Measurements from ENCODE around the gene IRAK3.

DNA sequence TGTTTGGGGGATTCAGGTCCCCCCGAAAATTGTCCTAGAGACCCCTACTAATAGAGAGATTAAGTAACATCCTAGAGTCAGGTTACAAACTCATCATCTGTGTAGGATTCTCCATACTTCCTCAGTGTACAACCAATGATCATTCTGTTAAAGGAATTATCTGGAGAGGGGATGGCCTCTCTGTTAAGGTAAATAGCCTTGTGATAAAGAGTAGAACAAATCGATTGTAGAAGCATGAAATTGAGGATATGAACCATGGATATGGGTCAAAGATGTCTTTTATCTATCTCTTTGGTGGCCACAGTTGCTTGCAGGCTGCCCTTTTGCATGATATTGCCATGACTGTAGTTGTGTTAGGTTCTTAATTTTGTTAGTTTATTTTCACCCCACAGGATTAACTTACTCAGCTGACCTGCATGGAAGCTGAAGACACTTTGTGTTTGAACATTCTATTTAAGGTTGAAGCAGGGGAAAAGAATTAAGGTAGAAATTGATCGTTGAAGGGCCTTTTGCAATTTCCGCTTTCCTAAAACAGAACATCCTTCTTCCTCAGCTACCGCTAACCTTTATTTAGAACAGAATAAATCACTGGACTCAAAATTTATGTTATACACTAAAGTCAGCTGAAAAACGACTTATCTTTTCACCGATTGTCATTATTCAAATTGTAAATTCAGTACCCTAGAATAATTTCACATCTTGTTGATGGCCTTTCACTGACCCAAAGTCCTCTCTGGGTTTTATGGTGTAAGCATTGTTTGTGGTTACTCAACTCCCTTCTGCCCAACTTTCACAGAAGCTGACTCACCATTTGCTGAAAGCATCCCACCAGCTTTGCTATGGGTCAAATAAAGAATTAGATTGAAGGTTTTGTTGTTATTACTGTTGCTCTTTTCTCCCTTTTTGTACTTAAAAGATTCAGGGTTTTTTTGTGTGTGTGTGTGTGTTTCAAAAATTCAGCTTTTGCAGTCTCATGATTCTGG, 52.3 kb downstream of the IRAK3 start:
- TF ChIP-seq, protein P1, sequence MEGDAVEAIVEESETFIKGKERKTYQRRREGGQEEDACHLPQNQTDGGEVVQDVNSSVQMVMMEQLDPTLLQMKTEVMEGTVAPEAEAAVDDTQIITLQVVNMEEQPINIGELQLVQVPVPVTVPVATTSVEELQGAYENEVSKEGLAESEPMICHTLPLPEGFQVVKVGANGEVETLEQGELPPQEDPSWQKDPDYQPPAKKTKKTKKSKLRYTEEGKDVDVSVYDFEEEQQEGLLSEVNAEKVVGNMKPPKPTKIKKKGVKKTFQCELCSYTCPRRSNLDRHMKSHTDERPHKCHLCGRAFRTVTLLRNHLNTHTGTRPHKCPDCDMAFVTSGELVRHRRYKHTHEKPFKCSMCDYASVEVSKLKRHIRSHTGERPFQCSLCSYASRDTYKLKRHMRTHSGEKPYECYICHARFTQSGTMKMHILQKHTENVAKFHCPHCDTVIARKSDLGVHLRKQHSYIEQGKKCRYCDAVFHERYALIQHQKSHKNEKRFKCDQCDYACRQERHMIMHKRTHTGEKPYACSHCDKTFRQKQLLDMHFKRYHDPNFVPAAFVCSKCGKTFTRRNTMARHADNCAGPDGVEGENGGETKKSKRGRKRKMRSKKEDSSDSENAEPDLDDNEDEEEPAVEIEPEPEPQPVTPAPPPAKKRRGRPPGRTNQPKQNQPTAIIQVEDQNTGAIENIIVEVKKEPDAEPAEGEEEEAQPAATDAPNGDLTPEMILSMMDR (IDR thresholded peaks at IDR 0.05) = no peak
- TF ChIP-seq POLR2A (IDR thresholded peaks at IDR 0.05) = no peak
- no peak for TF ChIP-seq POLR2AphosphoS5 (IDR thresholded peaks at IDR 0.05)
- no peak for TF ChIP-seq EP300 (IDR thresholded peaks at IDR 0.05)

Data from gastroesophageal sphincter (tissue), 3 donors.